ENCODE results near the gene EDC3.
"Not testable (repeated sequence)": the region's sequence is repeated elsewhere in the genome, so short reads cannot be mapped to it uniquely, and the experiment has no call there.

EDC3 gene

DNA sequence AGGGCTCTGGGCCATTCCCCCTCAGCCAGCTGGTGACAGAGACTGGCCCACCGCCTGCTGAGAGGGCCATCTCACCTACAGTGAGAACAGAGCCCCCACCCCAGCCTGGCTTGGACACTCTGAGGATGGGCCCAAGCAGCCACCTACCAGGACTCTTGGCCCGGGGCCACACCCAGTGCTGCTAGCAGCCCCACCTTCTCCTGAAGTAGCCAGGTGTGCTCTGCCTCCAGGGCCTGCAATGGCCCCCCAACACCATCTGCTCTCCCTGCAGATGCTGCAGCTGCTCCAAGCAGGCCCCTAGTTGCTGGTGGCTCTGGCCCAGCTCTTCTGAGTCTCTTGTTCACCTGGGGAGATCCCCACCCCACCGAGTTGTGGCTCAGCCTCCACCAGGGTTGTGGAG lies 87.0 kb downstream of the EDC3 start:
- DNase-seq: no peak

GRCh38 chr15:74605795-74606150 lies 90.1 kb downstream of the EDC3 start:
- DNase-seq: no peak

- no peak for DNase-seq
Measured at GRCh38 chr15:74604983-74605794, 90.6 kb downstream of the EDC3 start.

GRCh38 chr15:74603789-74604705 lies 91.8 kb downstream of the EDC3 start:
- no peak for DNase-seq

DNA sequence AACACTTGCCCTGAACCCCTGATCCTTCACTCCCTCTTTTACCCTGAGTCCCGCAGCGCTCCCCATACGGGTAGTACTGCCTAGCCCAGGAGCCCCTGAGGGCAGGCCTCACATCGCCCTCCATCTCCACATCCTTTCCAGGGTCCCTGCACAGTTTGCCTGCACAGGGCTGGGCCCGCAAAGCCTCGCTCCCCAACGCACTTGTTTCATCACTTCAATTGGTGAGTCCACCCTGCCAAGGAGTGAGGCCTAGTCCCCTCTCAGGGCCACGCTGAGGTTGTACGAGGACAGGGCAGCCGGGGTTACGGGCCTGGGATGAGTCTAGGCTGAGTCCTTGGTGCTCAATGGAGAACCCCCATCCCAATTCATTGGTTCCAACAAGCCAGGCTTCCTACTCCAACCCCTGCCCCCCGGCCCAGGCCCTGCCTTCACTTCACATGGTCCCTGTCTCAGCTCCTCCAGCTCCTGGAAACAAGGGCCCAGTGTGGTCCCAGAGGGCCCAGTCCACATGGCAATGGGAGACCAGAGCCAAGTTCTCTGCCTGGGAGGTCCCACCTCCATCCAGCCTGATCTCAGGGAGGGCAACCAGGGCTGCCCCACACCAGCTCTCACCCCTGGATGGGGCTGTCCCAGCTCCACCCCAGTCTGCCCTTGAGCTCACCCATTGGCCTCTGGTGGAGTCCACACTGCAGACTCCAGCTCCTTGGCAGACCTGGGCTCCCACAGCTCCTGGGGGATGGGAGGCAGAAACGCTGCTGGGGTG lies 92.6 kb downstream of the EDC3 start:
- no peak for DNase-seq

DNA sequence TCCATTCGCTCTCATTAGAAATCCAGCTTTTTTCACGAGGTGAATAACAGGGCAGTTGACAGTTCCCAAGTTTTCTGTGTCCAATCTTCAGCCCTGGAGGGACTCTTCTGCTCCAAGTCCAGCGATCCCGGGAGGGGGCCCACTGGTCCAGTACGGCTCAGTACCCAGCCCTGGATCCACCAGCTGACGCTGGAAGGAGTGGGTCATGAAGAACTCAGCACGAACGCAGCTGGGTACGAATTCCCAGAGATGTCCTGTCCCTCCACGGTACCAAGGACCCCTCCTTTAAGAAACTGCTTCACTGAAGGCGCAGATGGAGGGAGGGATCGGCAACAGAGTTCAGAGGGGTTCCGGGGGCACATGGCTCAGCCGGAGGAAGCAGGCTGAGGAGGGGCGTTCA lies 96.7 kb downstream of the EDC3 start:
- no peak for DNase-seq

- peak; percentile 92 for DNase-seq
Measured at GRCh38 chr15:74598126-74598842, 97.5 kb downstream of the EDC3 start.

GRCh38 chr15:74597146-74597705 lies 98.6 kb downstream of the EDC3 start:
- DNase-seq: not testable (repeated sequence)

GRCh38 chr15:74596736-74597135 lies 99.1 kb downstream of the EDC3 start:
- DNase-seq: not testable (repeated sequence)

DNA sequence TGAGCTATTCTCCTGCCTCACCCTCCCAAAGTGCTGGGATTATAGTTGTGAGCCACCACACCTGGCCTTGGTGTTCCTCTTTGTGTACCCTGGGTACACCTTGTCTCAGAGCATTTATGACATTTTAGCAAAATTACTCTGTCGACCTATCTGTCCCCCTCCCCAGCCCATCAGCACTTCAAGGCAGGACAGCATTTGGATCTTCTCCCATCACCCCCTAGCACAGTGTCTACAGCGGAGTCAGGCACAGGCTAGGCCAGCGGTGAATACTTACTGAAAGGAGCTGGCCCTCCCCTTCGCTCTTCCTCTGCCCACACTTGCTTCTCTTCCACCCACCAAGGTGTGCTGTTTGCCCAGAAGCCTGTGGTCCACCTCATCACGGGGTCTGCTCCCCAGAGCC lies 100.6 kb downstream of the EDC3 start:
- DNase-seq: no peak

- no peak for DNase-seq
Measured at GRCh38 chr15:74594455-74594854, 101.4 kb downstream of the EDC3 start.

- no peak for DNase-seq
Measured at GRCh38 chr15:74593122-74593521, 102.7 kb downstream of the EDC3 start.

DNA sequence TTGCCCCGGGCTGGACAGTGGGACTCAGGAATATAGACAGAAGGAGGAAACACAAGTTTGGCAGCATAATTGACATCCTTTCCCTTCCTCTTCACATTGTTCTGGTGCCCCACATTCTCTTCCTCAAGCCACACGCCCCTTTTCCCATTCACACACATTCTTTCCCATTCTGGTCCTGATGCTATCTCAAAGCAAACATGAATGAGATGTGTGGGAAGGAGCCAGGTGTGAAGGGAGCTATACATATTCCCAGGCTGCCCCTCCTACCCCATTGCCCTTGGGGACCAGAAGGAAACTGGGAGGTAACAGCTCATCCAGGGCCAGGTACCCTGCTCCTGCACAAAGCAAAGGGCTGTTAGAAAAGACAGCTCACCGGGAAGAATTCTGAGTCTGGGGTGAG lies 103.6 kb downstream of the EDC3 start:
- no peak for DNase-seq

DNA sequence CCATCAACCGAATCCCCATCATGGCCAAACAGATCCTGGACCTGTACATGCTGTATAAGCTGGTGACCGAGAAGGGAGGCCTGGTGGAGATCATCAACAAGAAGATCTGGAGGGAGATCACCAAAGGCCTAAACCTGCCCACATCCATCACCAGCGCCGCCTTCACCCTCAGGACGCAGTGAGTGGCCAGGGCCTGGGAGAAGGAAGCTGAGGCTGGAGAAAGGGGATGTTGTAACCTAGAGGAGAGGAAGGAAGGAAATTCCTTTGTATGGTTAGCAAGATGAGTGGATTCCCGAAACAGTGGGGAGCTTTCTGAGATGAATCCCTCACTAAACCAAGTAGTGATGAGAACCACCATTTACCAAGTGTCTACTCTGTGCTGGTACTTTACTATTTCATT lies 106.0 kb downstream of the EDC3 start:
- DNase-seq: peak; percentile 25

DNA sequence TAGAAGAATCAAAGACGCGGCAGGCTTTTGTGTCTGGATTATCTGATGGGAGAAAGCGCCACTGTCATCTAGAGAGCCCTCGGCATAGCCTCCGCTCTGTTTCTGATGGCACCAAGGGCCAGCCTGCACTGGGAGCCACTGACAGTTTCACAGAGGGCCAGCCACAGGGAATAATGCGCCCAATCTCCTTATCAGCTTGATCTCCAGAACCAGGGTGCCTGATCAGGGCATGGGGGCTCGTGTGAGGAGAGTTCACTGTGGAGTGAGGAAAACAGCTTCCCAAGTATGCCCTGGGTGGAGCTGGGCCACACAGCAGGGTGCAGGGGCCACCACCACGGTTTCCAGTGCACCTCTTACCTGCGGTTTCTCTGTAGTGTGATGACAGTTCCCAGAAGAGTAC lies 110.0 kb downstream of the EDC3 start:
- DNase-seq: no peak

- no peak for DNase-seq
Measured at GRCh38 chr15:74585191-74585590, 110.6 kb downstream of the EDC3 start.

GRCh38 chr15:74584779-74585178 lies 111.0 kb downstream of the EDC3 start:
- no peak for DNase-seq

- DNase-seq: no peak
Measured at GRCh38 chr15:74584204-74584603, 111.6 kb downstream of the EDC3 start.

Measured in EL (cell line).